GM23248 (cell line): ENCODE measurements around the gene CRACDL. TPM values are rescaled to one million over a fixed set of nuclear protein-coding genes. Genes with fewer than 3 reads are reported as not detected.

Source experiments
- DNase-seq: peaks from one replicate; pipeline ENCODE4 v3.0.0-alpha.2; 2015
- H2AFZ ChIP-seq: fragments of 200-600 bp; sonication (generic); 2 replicates; pipeline ENCODE4 v1.6.1; 2016; ENCODE audit warnings: antibody characterized with exemption
- H3F3A ChIP-seq: fragments of 200-600 bp; sonication (generic); 2 replicates; pipeline ENCODE4 v1.6.1; 2016; ENCODE audit warnings: mild to moderate bottlenecking, antibody characterized with exemption, mixed run types; ENCODE audit not compliant: insufficient read depth
- H3K27ac ChIP-seq: fragments of 200-600 bp; sonication (generic); 2 replicates; pipeline ENCODE4 v1.5.1; 2016; ENCODE audit warnings: mild to moderate bottlenecking
- H3K27me3 ChIP-seq: fragments of 200-600 bp; sonication (generic); replicated peaks from 2 replicates; pipeline ENCODE4 v1.6.1; 2016; ENCODE audit warnings: mild to moderate bottlenecking; ENCODE audit not compliant: insufficient read depth
- H3K36me3 ChIP-seq: fragments of 200-600 bp; sonication (generic); 2 replicates; pipeline ENCODE4 v1.6.1; 2016; ENCODE audit warnings: low read depth, mild to moderate bottlenecking
- H3K4me1 ChIP-seq: fragments of 200-600 bp; sonication (generic); 2 replicates; pipeline ENCODE4 v1.6.1; 2016; ENCODE audit warnings: mild to moderate bottlenecking; ENCODE audit not compliant: insufficient read depth
- H3K4me2 ChIP-seq: fragments of 200-600 bp; sonication (generic); one replicate; pipeline ENCODE4 v1.6.1; 2016; ENCODE audit warnings: mild to moderate bottlenecking; ENCODE audit not compliant: unreplicated experiment
- H3K4me3 ChIP-seq: fragments of 200-600 bp; sonication (generic); 2 replicates; pipeline ENCODE4 v1.5.1; 2016; ENCODE audit warnings: mild to moderate bottlenecking
- H3K79me2 ChIP-seq: fragments of 200-600 bp; sonication (generic); 2 replicates; pipeline ENCODE4 v1.6.1; 2016; ENCODE audit warnings: mild to moderate bottlenecking; ENCODE audit not compliant: insufficient read depth
- H3K9ac ChIP-seq: fragments of 200-600 bp; sonication (generic); 2 replicates; pipeline ENCODE4 v1.6.1; 2016; ENCODE audit warnings: mild to moderate bottlenecking
- H3K9me2 ChIP-seq: fragments of 200-600 bp; sonication (generic); 2 replicates; pipeline ENCODE4 v1.6.1; 2016; ENCODE audit warnings: mixed run types, mild to moderate bottlenecking, moderate library complexity; ENCODE audit not compliant: insufficient read depth
- H3K9me3 ChIP-seq: fragments of 200-600 bp; sonication (generic); one replicate; pipeline ENCODE4 v1.6.1; 2017; ENCODE audit warnings: low read depth
- H4K20me1 ChIP-seq: fragments of 200-600 bp; sonication (generic); 2 replicates; pipeline ENCODE4 v1.6.0; 2016; ENCODE audit not compliant: insufficient read depth
- EZH2 ChIP-seq: fragments of 200-600 bp; sonication (generic); IDR thresholded peaks from 2 replicates; pipeline ENCODE4 v1.6.1; 2018; ENCODE audit warnings: antibody characterized with exemption, mild to moderate bottlenecking; ENCODE audit not compliant: insufficient read depth, poor library complexity, severe bottlenecking
- EZH2phosphoT487 ChIP-seq: fragments of 200-600 bp; sonication (generic); IDR thresholded peaks from 2 replicates; pipeline ENCODE4 v1.6.1; 2018; ENCODE audit warnings: antibody characterized with exemption, moderate library complexity, mild to moderate bottlenecking, low read depth; ENCODE audit not compliant: insufficient read depth
- WGBS, 2 experiments: methylation state at CpG; one replicate each; pipeline ENCODE4 v1.1.6; 2015 to 2017; ENCODE audit warnings: low lambda C conversion rate in 2 of 2, low coverage in 1 of 2; ENCODE audit errors: missing lambda C conversion rate in 2 of 2; 5-methylcytosine and 5-hydroxymethylcytosine counted together
- in situ Hi-C: fragments of 300-500 bp; cut with MboI; formaldehyde crosslinking; loops from 2 replicates; pipeline ENCODE4 v1.15.0; 2020
- polyA plus RNA-seq: library from polyadenylated mRNA; unstranded; fragments of >200 nt; fragmentation: Nextera tagmentation; extraction: Ambion mirVana; gene quantifications from 2 replicates; pipeline ENCODE4 v1.2.1, GENCODE V29; 2016
- total RNA-seq: library from RNA; depleted of rRNA; stranded (reverse); fragments of >200 nt; shearing (Covaris generic); gene quantifications from 2 replicates; pipeline ENCODE4 v1.2.3, GENCODE V29; 2014

Gene CRACDL
- total and polyA plus RNA-seq, 2 experiments from 2014 or later = not detected

- no peaks in the 10 kb centered on the region for H3F3A ChIP-seq
- 62 to 63% methylated on average over 4 of the region's 4 CpGs for WGBS, 2 experiments
Observed at GRCh38 chr2:98809116-98809515, 126.9 kb downstream of the CRACDL start.

GRCh38 chr2:98808546-98808945 lies 127.5 kb downstream of the CRACDL start:
- WGBS, 2 experiments = 71 to 79% methylated on average over 3 of the region's 3 CpGs
- no peak overlapping the region for H3K27ac ChIP-seq
- H3K4me3 ChIP-seq = no peak overlapping the region
- H3K4me1 ChIP-seq = no peaks in the 10 kb centered on the region
- H3F3A ChIP-seq = no peaks in the 10 kb centered on the region
- H3K36me3 ChIP-seq = no peaks in the 10 kb centered on the region
- in situ Hi-C loops = no loop called here
- H2AFZ ChIP-seq = no peak overlapping the region
- no peak overlapping the region for H3K9ac ChIP-seq
- H3K9me2 ChIP-seq = no peaks in the 10 kb centered on the region
- H3K4me2 ChIP-seq = no peak overlapping the region
- no peaks in the 10 kb centered on the region for H3K79me2 ChIP-seq
- H3K9me3 ChIP-seq = no peaks in the 10 kb centered on the region
- DNase-seq = no peak
- H4K20me1 ChIP-seq = no peaks in the 10 kb centered on the region
- TF ChIP-seq EZH2phosphoT487 = no peak
- TF ChIP-seq EZH2 = no peak
- H3K27me3 ChIP-seq = no peaks in the 10 kb centered on the region; the same call in 1 of the 2 replicates

More at GRCh38 chr2:98809116-98809515, 126.9 kb downstream of the CRACDL start:
- Histone ChIP-seq H3K9me3 (no peaks in the 10 kb centered on the region), H3K36me3 (no peaks in the 10 kb centered on the region), H3K27me3 (peaks cover 1% of the 10 kb centered on the region; the same call in 1 of the 2 replicates), H2AFZ (no peak overlapping the region), H3K27ac (no peak overlapping the region), H3K4me3 (no peak overlapping the region), H4K20me1 (no peaks in the 10 kb centered on the region), H3K9ac (no peak overlapping the region), H3K4me2 (no peak overlapping the region), H3K9me2 (no peaks in the 10 kb centered on the region), H3K79me2 (no peaks in the 10 kb centered on the region), H3K4me1 (no peaks in the 10 kb centered on the region)
- DNase-seq = no peak
- in situ Hi-C loops = no loop called here
- TF ChIP-seq EZH2 (no peak), EZH2phosphoT487 (no peak)

GRCh38 chr2:98807929-98808328 lies 128.1 kb downstream of the CRACDL start:
- no peak overlapping the region for H3K4me2 ChIP-seq
- H3K9me3 ChIP-seq = no peaks in the 10 kb centered on the region
- no peak overlapping the region for H3K4me3 ChIP-seq
- H3K36me3 ChIP-seq = no peaks in the 10 kb centered on the region
- H3K9me2 ChIP-seq = no peaks in the 10 kb centered on the region
- no peak overlapping the region for H3K9ac ChIP-seq
- 72 to 73% methylated on average over 9 of the region's 9 CpGs for WGBS, 2 experiments
- no peaks in the 10 kb centered on the region; the same call in 1 of the 2 replicates for H3K27me3 ChIP-seq
- no peaks in the 10 kb centered on the region for H3K79me2 ChIP-seq
- H3K4me1 ChIP-seq = no peaks in the 10 kb centered on the region
- H3F3A ChIP-seq = no peaks in the 10 kb centered on the region
- no peak for DNase-seq
- H4K20me1 ChIP-seq = no peaks in the 10 kb centered on the region
- TF ChIP-seq EZH2 = no peak
- H2AFZ ChIP-seq = no peak overlapping the region
- in situ Hi-C loops = no loop called here
- no peak overlapping the region for H3K27ac ChIP-seq

GRCh38 chr2:98807221-98807620 lies 128.8 kb downstream of the CRACDL start:
- H3K9me3 ChIP-seq = no peaks in the 10 kb centered on the region
- no peaks in the 10 kb centered on the region for H4K20me1 ChIP-seq
- in situ Hi-C loops = no loop called here
- H3K36me3 ChIP-seq = no peaks in the 10 kb centered on the region
- H3K27me3 ChIP-seq = no peaks in the 10 kb centered on the region; the same call in 1 of the 2 replicates
- DNase-seq = no peak
- H3K27ac ChIP-seq = no peak overlapping the region
- WGBS, 2 experiments = 91 to 95% methylated on average over 3 of the region's 3 CpGs
- no peaks in the 10 kb centered on the region for H3K4me1 ChIP-seq
- no peak overlapping the region for H3K4me3 ChIP-seq
- no peak overlapping the region for H2AFZ ChIP-seq
- no peaks in the 10 kb centered on the region for H3K79me2 ChIP-seq
- no peak overlapping the region for H3K9ac ChIP-seq
- TF ChIP-seq EZH2 (no peak), EZH2phosphoT487 (no peak)
- H3F3A ChIP-seq = no peaks in the 10 kb centered on the region
- H3K4me2 ChIP-seq = no peak overlapping the region
- no peaks in the 10 kb centered on the region for H3K9me2 ChIP-seq

- Histone ChIP-seq H3K27ac (no peak overlapping the region), H3K36me3 (no peaks in the 10 kb centered on the region), H3K79me2 (no peaks in the 10 kb centered on the region), H2AFZ (no peak overlapping the region), H4K20me1 (no peaks in the 10 kb centered on the region), H3K9me3 (no peaks in the 10 kb centered on the region), H3K4me1 (no peaks in the 10 kb centered on the region), H3K4me3 (no peak overlapping the region), H3K4me2 (no peak overlapping the region), H3K9ac (no peak overlapping the region), H3K9me2 (no peaks in the 10 kb centered on the region), H3K27me3 (no peaks in the 10 kb centered on the region; the same call in 1 of the 2 replicates), H3F3A (no peaks in the 10 kb centered on the region)
- in situ Hi-C loops = no loop called here
- TF ChIP-seq EZH2 = no peak
- no peak for TF ChIP-seq EZH2phosphoT487
- 68% methylated on average over 7 of the region's 7 CpGs for WGBS, 2 experiments
- DNase-seq = peak; percentile 12
Observed at GRCh38 chr2:98806236-98806697, 129.8 kb downstream of the CRACDL start.
